ENCODE data around the gene MEN1. TPM values are rescaled to one million over a fixed set of nuclear protein-coding genes. Genes with fewer than 3 reads are reported as not detected.
"Not testable (repeated sequence)": the region's sequence is repeated elsewhere in the genome, so short reads cannot be mapped to it uniquely, and the experiment has no call there.

Gene MEN1
- total RNA-seq, 1 donor from 2014 or later: 15.6 TPM

GRCh38 chr11:64845776-64846129 lies 35.4 kb upstream of the MEN1 start:
- ATAC-seq: not testable (repeated sequence)

GRCh38 chr11:64845129-64845775 lies 34.9 kb upstream of the MEN1 start:
- no peak for ATAC-seq

- peak; percentile 66 for ATAC-seq
Measured at GRCh38 chr11:64844330-64845128, 34.2 kb upstream of the MEN1 start, which contains the start of gene CDC42BPG. TSS of gene CDC42BPG (minus strand) at chr11:64844653. CDS start at chr11:64844569, 84 bp downstream.

- peak; percentile 1 for ATAC-seq
Measured at GRCh38 chr11:64843686-64844329, 33.5 kb upstream of the MEN1 start.

- ATAC-seq: peak; percentile 58
Measured at GRCh38 chr11:64842851-64843685, 32.7 kb upstream of the MEN1 start.

GRCh38 chr11:64842366-64842759 lies 32.0 kb upstream of the MEN1 start:
- no peak for ATAC-seq

GRCh38 chr11:64841592-64842365 lies 31.4 kb upstream of the MEN1 start:
- no peak for ATAC-seq

- no peak for ATAC-seq
Measured at GRCh38 chr11:64839887-64840782, 29.8 kb upstream of the MEN1 start.

- no peak for ATAC-seq
Measured at GRCh38 chr11:64839335-64839734, 29.0 kb upstream of the MEN1 start.

- no peak for ATAC-seq
Measured at GRCh38 chr11:64838600-64839334, 28.4 kb upstream of the MEN1 start.

- no peak for ATAC-seq
Measured at GRCh38 chr11:64837887-64838351, 27.6 kb upstream of the MEN1 start.

GRCh38 chr11:64836448-64837072 lies 26.2 kb upstream of the MEN1 start:
- no peak for ATAC-seq

- peak; percentile 4 for ATAC-seq
Measured at GRCh38 chr11:64835616-64836447, 25.5 kb upstream of the MEN1 start.

- peak; percentile 87 for ATAC-seq
Measured at GRCh38 chr11:64834723-64835615, 24.6 kb upstream of the MEN1 start.

- no peak for ATAC-seq
Measured at GRCh38 chr11:64834031-64834722, 23.8 kb upstream of the MEN1 start.

- no peak for ATAC-seq
Measured at GRCh38 chr11:64833509-64833908, 23.2 kb upstream of the MEN1 start.

GRCh38 chr11:64833198-64833502 lies 22.8 kb upstream of the MEN1 start:
- no peak for ATAC-seq

Measured in esophagus mucosa (tissue), 1 donor.